ENCODE results near the gene TMEM208. TPM values are rescaled to one million over a fixed set of nuclear protein-coding genes. Genes with fewer than 3 reads are reported as not detected.

Gene TMEM208
- total RNA-seq, 1 donor from 2014 or later, result 36.8 TPM

DNA sequence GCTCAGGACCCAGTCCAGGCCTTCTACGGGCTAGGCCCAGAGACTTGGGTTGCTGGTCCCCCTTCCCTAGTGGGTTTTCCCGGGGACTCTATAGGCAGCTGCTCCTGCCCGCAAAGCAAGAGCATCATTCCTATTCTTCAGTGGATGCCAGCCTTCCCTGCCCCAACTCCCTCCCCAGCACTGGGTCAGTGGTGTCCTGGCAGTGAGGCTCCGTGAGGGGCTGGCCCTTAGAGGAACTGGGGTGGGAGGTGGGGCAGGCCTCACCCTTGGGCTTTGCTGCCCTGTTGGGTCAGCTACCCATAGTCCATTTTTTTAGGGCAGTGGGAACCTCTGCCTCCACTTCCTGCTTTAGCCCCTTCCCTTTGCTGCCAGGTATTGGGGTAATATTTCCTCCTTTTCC is 44.5 kb downstream of the TMEM208 start:
- no peak for DNase-seq (ENCODE audit: extremely low read depth, low read depth, low spot score)

DNA sequence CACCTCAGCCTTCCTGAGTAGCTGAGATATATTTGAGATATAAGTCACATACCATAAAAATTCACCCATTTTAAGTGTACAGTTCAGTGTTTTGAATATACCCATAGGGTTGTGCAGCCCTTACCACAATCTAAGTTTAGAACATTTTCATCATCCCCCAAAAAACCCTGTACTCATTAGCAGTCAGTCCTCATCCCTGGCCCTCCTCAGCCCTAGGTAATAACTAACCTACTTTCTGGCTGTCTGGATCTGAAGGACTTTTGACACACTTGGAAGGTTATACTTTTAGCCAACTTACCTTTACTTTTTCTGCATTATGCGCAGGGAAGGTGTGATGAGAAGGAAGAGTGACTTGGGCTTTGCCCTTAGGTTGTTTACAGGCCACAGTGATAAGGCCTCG is 48.4 kb downstream of the TMEM208 start:
- DNase-seq (ENCODE audit: extremely low read depth, low read depth, low spot score), result no peak

GRCh38 chr16:67277294-67277998 is 50.5 kb downstream of the TMEM208 start:
- peak; percentile 23 for DNase-seq (ENCODE audit: extremely low read depth, low read depth, low spot score)

DNA sequence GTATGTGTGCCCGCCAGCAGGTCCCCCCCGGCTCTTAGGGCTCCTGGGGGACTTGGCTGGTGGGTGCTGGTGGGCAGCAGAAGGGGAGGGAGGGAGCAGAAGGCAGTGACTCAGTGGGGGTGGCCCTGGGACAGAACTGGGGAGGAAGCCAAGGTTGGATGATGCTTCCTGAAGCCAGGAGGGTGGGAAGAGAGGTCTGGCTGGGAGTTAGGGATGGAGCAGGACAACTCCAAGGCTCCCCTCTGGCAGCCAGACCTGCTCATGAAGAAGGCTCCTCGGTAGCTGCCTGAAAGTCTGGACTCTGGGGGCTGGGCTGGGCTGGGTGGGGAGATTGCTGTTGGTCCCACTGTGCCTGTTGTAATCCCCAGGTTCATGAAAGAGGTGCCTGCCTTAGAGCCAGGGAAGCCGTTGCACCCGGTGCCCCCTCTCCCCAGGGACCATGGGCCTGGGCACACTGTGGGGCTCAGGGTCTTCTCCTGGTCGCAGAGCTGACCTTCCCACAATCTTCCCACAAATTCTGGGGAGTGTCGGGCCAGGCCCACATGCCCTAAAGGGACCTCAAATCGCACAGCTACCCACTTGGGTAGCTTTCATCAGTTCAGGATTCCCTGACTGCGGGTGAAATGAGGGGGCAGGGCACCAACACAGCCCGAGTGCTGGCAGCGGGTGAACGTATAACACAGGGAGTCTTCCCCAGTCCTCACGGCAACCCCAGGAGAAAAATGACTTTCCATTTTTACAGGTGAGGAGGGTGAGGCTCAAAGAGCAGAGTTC is 51.3 kb downstream of the TMEM208 start:
- no peak for DNase-seq (ENCODE audit: extremely low read depth, low read depth, low spot score)

Other genes starting within 250 kb of the TMEM208 start
- 0.53 and 2.6 TPM in 2 replicates for gene CES4A, start 238.5 kb upstream of the TMEM208 start, total RNA-seq
- gene CBFB, start 198.0 kb upstream of the TMEM208 start, total RNA-seq, result 52.3 and 60.4 TPM in 2 replicates
- gene PHAF1, start 117.2 kb upstream of the TMEM208 start, total RNA-seq, result 18.3 and 23.6 TPM in 2 replicates
- gene B3GNT9, start 76.1 kb upstream of the TMEM208 start, total RNA-seq, result 0.73 and 5.3 TPM in 2 replicates
- 25.4 and 27.8 TPM in 2 replicates for gene TRADD, start 67.2 kb upstream of the TMEM208 start, total RNA-seq
- 11.3 and 16.6 TPM in 2 replicates for gene FBXL8, start 67.2 kb upstream of the TMEM208 start, total RNA-seq
- 2.9 and 4.8 TPM in 2 replicates for gene HSF4, start 62.4 kb upstream of the TMEM208 start, total RNA-seq
- 8.4 and 15.3 TPM in 2 replicates for gene NOL3, start 56.6 kb upstream of the TMEM208 start, total RNA-seq
- gene MATCAP1, start 43.2 kb upstream of the TMEM208 start, total RNA-seq, result 20.1 and 25.3 TPM in 2 replicates
- gene EXOC3L1, start 37.0 kb upstream of the TMEM208 start, total RNA-seq, result 12.0 and 27.4 TPM in 2 replicates
- 78.3 and 122 TPM in 2 replicates for gene E2F4, start 35.0 kb upstream of the TMEM208 start, total RNA-seq
- 0.53 and 2.0 TPM in 2 replicates for gene ELMO3, start 28.0 kb upstream of the TMEM208 start, total RNA-seq
- gene FHOD1, start 20.4 kb downstream of the TMEM208 start, total RNA-seq, result 47.3 and 47.5 TPM in 2 replicates
- gene SLC9A5, start 21.8 kb downstream of the TMEM208 start, total RNA-seq, result 0.82 and 2.3 TPM in 2 replicates
- 15.4 and 22.4 TPM in 2 replicates for gene PLEKHG4, start 52.4 kb downstream of the TMEM208 start, total RNA-seq
- 0.23 TPM in 1 of 2 replicates, not detected in the other for gene KCTD19, start 99.6 kb downstream of the TMEM208 start, total RNA-seq
- 1.2 and 1.4 TPM in 2 replicates for gene LRRC36, start 99.7 kb downstream of the TMEM208 start, total RNA-seq
- gene TPPP3, start 166.4 kb downstream of the TMEM208 start, total RNA-seq, result 3.2 TPM in 1 of 2 replicates, not detected in the other
- gene ZDHHC1, start 189.3 kb downstream of the TMEM208 start, total RNA-seq, result 18.3 and 23.7 TPM in 2 replicates
- not detected in 2 replicates for gene HSD11B2, start 204.0 kb downstream of the TMEM208 start, total RNA-seq